WTC11 (cell line): Measurements from ENCODE around the gene LHX5. TPM values are rescaled to one million over a fixed set of nuclear protein-coding genes. Genes with fewer than 3 reads are reported as not detected.

ENCODE experiments used
- ATAC-seq: fragments of 200-7000 bp; cut with Tn5 transposase; 2 replicates; pipeline ENCODE4 v1.10.0; 2021; ENCODE audit warnings: mild to moderate bottlenecking, moderate library complexity
- CTCF ChIA-PET: fragments of 300-600 bp; sonication (Branson Sonifier 250); formaldehyde crosslinking; loops from one replicate; lab custom pipeline; 2021; ENCODE audit warnings: antibody characterized with exemption; lab: Charles Lee
- POLR2A ChIA-PET: fragments of 350-600 bp; sonication (Branson Sonifier 250); formaldehyde crosslinking; loops from one replicate; lab custom pipeline; 2021; ENCODE audit warnings: antibody characterized with exemption; lab: Charles Lee
- DNase-seq: peaks from one replicate; pipeline ENCODE4 v3.0.0; 2021; ENCODE audit warnings: low spot score
- H3K27ac Mint-ChIP-seq: 2 replicates; pipeline ENCODE4 v1.8.0; 2021; ENCODE audit warnings: mixed read lengths
- H3K27me3 Mint-ChIP-seq: 2 replicates; pipeline ENCODE4 v1.8.0; 2021; ENCODE audit warnings: low read depth, mild to moderate bottlenecking, moderate library complexity, mixed read lengths
- H3K36me3 Mint-ChIP-seq: 2 replicates; pipeline ENCODE4 v1.8.0; 2021; ENCODE audit warnings: mixed read lengths
- H3K4me1 Mint-ChIP-seq: 2 replicates; pipeline ENCODE4 v1.8.0; 2022; ENCODE audit warnings: mixed read lengths
- H3K4me3 Mint-ChIP-seq: 2 replicates; pipeline ENCODE4 v1.8.0; 2021; ENCODE audit warnings: mild to moderate bottlenecking, moderate library complexity, mixed read lengths
- H3K9me3 Mint-ChIP-seq: 2 replicates; pipeline ENCODE4 v1.8.0; 2021; ENCODE audit warnings: mixed read lengths
- AFF4 ChIP-seq: sonication (generic); formaldehyde crosslinking; IDR thresholded peaks from 2 replicates; pipeline ENCODE4 v1.8.1; 2023; ENCODE audit warnings: mild to moderate bottlenecking, missing genetic modification reagents, borderline replicate concordance
- CBFB ChIP-seq: sonication (generic); formaldehyde crosslinking; IDR thresholded peaks from 2 replicates; pipeline ENCODE4 v1.8.1; 2022; ENCODE audit warnings: mild to moderate bottlenecking, low read depth, missing genetic modification reagents
- ESRRA ChIP-seq: sonication (generic); formaldehyde crosslinking; IDR thresholded peaks from 2 replicates; pipeline ENCODE4 v1.8.1; 2022; ENCODE audit warnings: mild to moderate bottlenecking, missing genetic modification reagents, borderline replicate concordance
- FOXJ3 ChIP-seq: sonication (generic); formaldehyde crosslinking; IDR thresholded peaks from 2 replicates; pipeline ENCODE4 v1.9.0; 2021; ENCODE audit warnings: missing genetic modification reagents, mild to moderate bottlenecking, borderline replicate concordance
- HMGA2 ChIP-seq: fragments of 250-450 bp; sonication (Bioruptor Pico); IDR thresholded peaks from 2 replicates; pipeline ENCODE4 v1.4.0; 2021; ENCODE audit warnings: mild to moderate bottlenecking, moderate library complexity
- JAZF1 ChIP-seq: fragments of 250-450 bp; sonication (Bioruptor Pico); IDR thresholded peaks from 2 replicates; pipeline ENCODE4 v1.9.0; 2021; ENCODE audit warnings: moderate library complexity, mild to moderate bottlenecking, inconsistent platforms
- JUN ChIP-seq: sonication (generic); formaldehyde crosslinking; IDR thresholded peaks from 2 replicates; pipeline ENCODE4 v1.8.0; 2023; ENCODE audit warnings: mild to moderate bottlenecking, missing genetic modification reagents
- KAT7 ChIP-seq: sonication (generic); formaldehyde crosslinking; IDR thresholded peaks from 2 replicates; pipeline ENCODE4 v1.8.1; 2023; ENCODE audit warnings: missing genetic modification reagents, mild to moderate bottlenecking, borderline replicate concordance
- NFE2L1 ChIP-seq: sonication (generic); formaldehyde crosslinking; IDR thresholded peaks from 2 replicates; pipeline ENCODE4 v1.8.1; 2023; ENCODE audit warnings: missing genetic modification reagents
- OVOL2 ChIP-seq: fragments of 250-450 bp; sonication (Bioruptor Pico); IDR thresholded peaks from 2 replicates; pipeline ENCODE4 v1.9.0; 2021; ENCODE audit warnings: mild to moderate bottlenecking, borderline replicate concordance
- PREB ChIP-seq: sonication (generic); formaldehyde crosslinking; IDR thresholded peaks from 2 replicates; pipeline ENCODE4 v1.8.1; 2022; ENCODE audit warnings: mild to moderate bottlenecking, missing genetic modification reagents, moderate library complexity, borderline replicate concordance
- RELA ChIP-seq: sonication (generic); formaldehyde crosslinking; IDR thresholded peaks from 2 replicates; pipeline ENCODE4 v1.8.1; 2022; ENCODE audit warnings: missing genetic modification reagents, mild to moderate bottlenecking, borderline replicate concordance
- SMAD4 ChIP-seq: sonication (generic); formaldehyde crosslinking; IDR thresholded peaks from 2 replicates; pipeline ENCODE4 v1.8.0; 2022; ENCODE audit warnings: mild to moderate bottlenecking, missing genetic modification reagents
- STAT6 ChIP-seq: sonication (generic); formaldehyde crosslinking; conservative IDR thresholded peaks from 2 replicates; pipeline ENCODE4 v1.8.1; 2023; ENCODE audit warnings: mild to moderate bottlenecking, low read depth, missing genetic modification reagents, moderate library complexity
- USF1 ChIP-seq: sonication (generic); formaldehyde crosslinking; IDR thresholded peaks from 2 replicates; pipeline ENCODE4 v1.8.0; 2022; ENCODE audit warnings: mild to moderate bottlenecking, missing genetic modification reagents
- ZNF416 ChIP-seq: fragments of 250-450 bp; sonication (Bioruptor Pico); IDR thresholded peaks from 2 replicates; pipeline ENCODE4 v1.9.0; 2021; ENCODE audit warnings: mild to moderate bottlenecking, inconsistent platforms
- ZNF512 ChIP-seq: sonication (generic); formaldehyde crosslinking; IDR thresholded peaks from 2 replicates; pipeline ENCODE4 v1.8.1; 2022; ENCODE audit warnings: missing genetic modification reagents, borderline replicate concordance
- ZSCAN18 ChIP-seq: fragments of 250-450 bp; sonication (Bioruptor Pico); IDR thresholded peaks from 2 replicates; pipeline ENCODE4 v2.1.2; 2022; ENCODE audit warnings: mild to moderate bottlenecking, moderate library complexity
- total RNA-seq: library from RNA; stranded (reverse); gene quantifications from 3 replicates; pipeline ENCODE4 v1.2.3, GENCODE V29; 2021
- TF ChIP-seq, protein P1 (sequence below): sonication (generic); formaldehyde crosslinking; conservative IDR thresholded peaks from 2 replicates; pipeline ENCODE4 v1.8.1; 2022; ENCODE audit warnings: mild to moderate bottlenecking, missing genetic modification reagents
- TF ChIP-seq, protein P2 (sequence below): sonication (generic); formaldehyde crosslinking; IDR thresholded peaks from 2 replicates; pipeline ENCODE4 v1.8.1; 2023; ENCODE audit warnings: mild to moderate bottlenecking, missing genetic modification reagents, moderate library complexity

Gene LHX5
- total RNA-seq, 1 experiment from 2014 or later: 3.0 TPM

DNA sequence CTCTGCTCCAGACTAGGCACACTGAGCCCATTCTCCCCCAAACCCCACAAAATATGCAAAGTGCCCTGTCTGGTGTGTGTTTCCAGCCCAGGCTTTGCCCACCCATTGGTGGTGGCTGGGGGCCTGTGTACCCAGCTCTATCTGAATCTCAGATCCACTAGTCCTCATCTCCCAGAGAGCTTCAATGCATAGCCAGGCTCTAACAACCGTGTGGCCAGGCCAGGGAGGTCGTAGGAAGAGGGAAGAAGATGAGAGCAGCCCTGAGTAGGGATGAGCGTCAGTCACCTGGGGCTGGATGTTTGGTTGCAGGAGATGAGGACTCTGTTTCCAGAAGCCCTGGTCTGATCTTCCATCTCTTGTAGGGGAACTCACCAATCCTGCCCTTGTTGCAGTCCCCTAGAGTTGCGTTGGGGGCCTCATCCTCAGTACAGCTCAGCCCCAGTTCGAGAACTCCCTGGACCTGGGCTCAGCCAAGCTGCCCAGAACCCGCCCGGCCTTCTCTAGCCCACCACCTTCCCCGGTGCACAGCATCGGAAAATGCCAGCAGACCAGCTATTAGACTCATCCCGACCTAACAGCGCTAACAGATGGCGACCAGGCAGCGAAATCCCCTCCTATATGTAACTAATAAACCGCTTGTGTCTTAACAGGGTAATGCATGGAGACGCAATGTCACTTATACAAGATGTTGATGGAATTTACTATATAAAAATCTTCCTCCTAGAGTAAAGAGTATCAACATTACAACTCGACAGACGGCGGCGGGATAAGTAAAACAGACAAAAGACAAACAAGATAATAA, 3.2 kb upstream of the LHX5 start:
- ATAC-seq (no peak), DNase-seq (no peak)
- H3K9me3 Mint-ChIP-seq: no peaks in the 10 kb centered on the region
- TF ChIP-seq OVOL2 (CRISPR knock-in tag) (no peak), HMGA2 (CRISPR knock-in tag) (no peak), KAT7 (CRISPR knock-in tag) (no peak), JAZF1 (CRISPR knock-in tag) (no peak), USF1 (no peak), SMAD4 (CRISPR knock-in tag) (no peak)
- ChIA-PET CTCF (interaction anchor here (1.0 to 7.2 kb wide), 5 partner anchors 8 to 140 kb away, joined by 3 to 89 read pairs (median 4); partner anchors contain the start of gene SLC8B1), POLR2A (interaction anchor here (1.2 kb wide), 1 partner anchor 41 kb away, joined by 4 read pairs; no protein-coding TSS in a partner anchor)
- H3K27ac Mint-ChIP-seq: no peak overlapping the region
- H3K27me3 Mint-ChIP-seq: peaks cover 98% of the 10 kb centered on the region
- peaks cover 78% of the 10 kb centered on the region for H3K4me1 Mint-ChIP-seq
- H3K4me3 Mint-ChIP-seq: peak overlapping the region; percentile 62
- H3K36me3 Mint-ChIP-seq: no peaks in the 10 kb centered on the region

DNA sequence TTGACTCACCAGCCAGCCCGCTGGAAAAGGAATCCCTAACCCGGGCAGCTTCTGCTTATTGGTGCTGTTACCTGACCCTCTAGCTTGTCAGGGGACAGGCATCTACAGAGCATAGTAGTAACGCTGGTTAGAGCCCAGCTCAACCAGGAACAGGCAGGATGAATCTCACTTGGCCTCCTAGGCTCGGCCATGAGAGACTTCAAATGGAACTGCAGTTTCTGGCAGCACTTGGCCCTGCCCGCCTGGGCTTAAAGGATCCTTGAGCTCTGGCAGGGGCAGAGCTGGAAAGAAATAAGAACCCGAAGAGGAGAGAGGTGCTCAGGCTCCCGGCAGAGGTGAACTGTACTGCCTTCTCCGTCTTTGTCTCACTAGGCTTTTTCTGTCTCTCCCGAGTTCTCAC, 2.3 kb upstream of the LHX5 start:
- no peaks in the 10 kb centered on the region for H3K9me3 Mint-ChIP-seq
- ChIA-PET CTCF (interaction anchor here (1.0 to 7.2 kb wide), 6 partner anchors 9 to 345 kb away, joined by 3 to 89 read pairs (median 4); partner anchors contain the start of gene SLC8B1), POLR2A (interaction anchor here (0.6 to 1.2 kb wide), 2 partner anchors 42 to 932 kb away, joined by 3 to 4 read pairs; no protein-coding TSS in a partner anchor)
- H3K4me3 Mint-ChIP-seq: 0 out of 2 replicates have a peak overlapping the region, but pooled peaks have one; percentile 62
- peaks cover 73% of the 10 kb centered on the region for H3K4me1 Mint-ChIP-seq
- H3K27me3 Mint-ChIP-seq: peaks cover 98% of the 10 kb centered on the region
- no peak for DNase-seq
- ATAC-seq: peak; percentile 10
- no peaks in the 10 kb centered on the region for H3K36me3 Mint-ChIP-seq
- no peak overlapping the region for H3K27ac Mint-ChIP-seq
- TF ChIP-seq AFF4 (CRISPR knock-in tag) (no peak), ESRRA (CRISPR knock-in tag) (no peak), RELA (CRISPR knock-in tag) (no peak), ZSCAN18 (CRISPR knock-in tag) (no peak), SMAD4 (CRISPR knock-in tag) (no peak), HMGA2 (CRISPR knock-in tag) (no peak), JUN (CRISPR knock-in tag) (no peak), ZNF416 (no peak), ZNF512 (CRISPR knock-in tag) (no peak), FOXJ3 (CRISPR knock-in tag) (no peak), NFE2L1 (CRISPR knock-in tag) (no peak), PREB (CRISPR knock-in tag) (no peak), CBFB (CRISPR knock-in tag) (no peak), STAT6 (no peak)
- TF ChIP-seq, protein P1, sequence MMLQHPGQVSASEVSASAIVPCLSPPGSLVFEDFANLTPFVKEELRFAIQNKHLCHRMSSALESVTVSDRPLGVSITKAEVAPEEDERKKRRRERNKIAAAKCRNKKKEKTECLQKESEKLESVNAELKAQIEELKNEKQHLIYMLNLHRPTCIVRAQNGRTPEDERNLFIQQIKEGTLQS (CRISPR knock-in tag): no peak
- TF ChIP-seq, protein P2, sequence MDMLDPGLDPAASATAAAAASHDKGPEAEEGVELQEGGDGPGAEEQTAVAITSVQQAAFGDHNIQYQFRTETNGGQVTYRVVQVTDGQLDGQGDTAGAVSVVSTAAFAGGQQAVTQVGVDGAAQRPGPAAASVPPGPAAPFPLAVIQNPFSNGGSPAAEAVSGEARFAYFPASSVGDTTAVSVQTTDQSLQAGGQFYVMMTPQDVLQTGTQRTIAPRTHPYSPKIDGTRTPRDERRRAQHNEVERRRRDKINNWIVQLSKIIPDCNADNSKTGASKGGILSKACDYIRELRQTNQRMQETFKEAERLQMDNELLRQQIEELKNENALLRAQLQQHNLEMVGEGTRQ (CRISPR knock-in tag): no peak
